Mucosa of rectum (tissue), 2 donors: Measurements from ENCODE around the gene CYBC1.
"Not testable (repeated sequence)": the region's sequence is repeated elsewhere in the genome, so short reads cannot be mapped to it uniquely, and the experiment has no call there.

Experiments
- H3K27ac ChIP-seq, 2 donors: one replicate each; pipeline ENCODE4 v1.7.0; 2013; ENCODE audit warnings: inconsistent platforms in 2 of 2, low read depth in 2 of 2, low read length in 2 of 2
- H3K27me3 ChIP-seq, 2 donors: one replicate each; pipeline ENCODE4 v1.7.0; 2013; ENCODE audit warnings: low read length in 2 of 2; ENCODE audit not compliant: control insufficient read depth in 2 of 2, insufficient read depth in 2 of 2
- H3K36me3 ChIP-seq, 2 donors: one replicate each; pipeline ENCODE4 v1.7.0; 2013; ENCODE audit warnings: low read length in 2 of 2; ENCODE audit not compliant: control insufficient read depth in 2 of 2, insufficient read depth in 2 of 2
- H3K4me1 ChIP-seq, 2 donors: one replicate each; pipeline ENCODE4 v1.7.0; 2013; ENCODE audit warnings: low read length in 2 of 2, mild to moderate bottlenecking in 1 of 2; ENCODE audit not compliant: control insufficient read depth in 2 of 2, insufficient read depth in 2 of 2
- H3K4me3 ChIP-seq, 2 donors: one replicate each; pipeline ENCODE4 v1.7.0; 2013; ENCODE audit warnings: low read length in 2 of 2
- H3K9ac ChIP-seq, 2 donors: one replicate each; pipeline ENCODE4 v1.7.0; 2013; ENCODE audit warnings: low read length in 2 of 2, low read depth in 1 of 2, mild to moderate bottlenecking in 1 of 2
- H3K9me3 ChIP-seq, 2 donors: one replicate each; pipeline ENCODE4 v1.7.0; 2013; ENCODE audit warnings: low read length in 2 of 2; ENCODE audit not compliant: control insufficient read depth in 2 of 2
- donor health status: healthy.
- donor health status: Normal muscosa, but diverticular disease.

Gene CYBC1

DNA sequence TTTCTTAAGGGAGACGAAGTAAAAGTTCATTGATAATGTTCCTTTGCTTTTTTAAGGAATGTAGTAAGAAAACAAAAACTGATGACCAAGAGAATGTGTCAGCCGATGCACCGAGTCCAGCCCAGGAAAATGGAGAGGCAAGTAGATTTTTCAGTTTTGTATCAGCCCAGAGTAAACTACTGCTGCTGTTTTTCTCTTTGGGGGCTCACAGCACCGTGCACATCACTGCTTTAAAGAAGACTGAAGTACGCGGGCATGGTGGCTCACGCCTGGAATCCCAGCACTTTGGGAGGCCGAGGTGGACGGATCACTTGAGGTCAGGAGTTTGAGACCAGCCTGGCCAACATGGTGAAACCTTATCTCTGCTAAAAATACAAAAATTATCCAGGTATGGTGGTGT is 9.4 kb upstream of the CYBC1 start:
- not testable (repeated sequence) for H3K4me3 ChIP-seq, H3K9me3 ChIP-seq, H3K27ac ChIP-seq, H3K9ac ChIP-seq, H3K27me3 ChIP-seq
- peaks cover 19% of the 10 kb centered on the region in 2 donors for H3K4me1 ChIP-seq
- H3K36me3 ChIP-seq: peaks cover 14 to 35% of the 10 kb centered on the region in 2 donors

DNA sequence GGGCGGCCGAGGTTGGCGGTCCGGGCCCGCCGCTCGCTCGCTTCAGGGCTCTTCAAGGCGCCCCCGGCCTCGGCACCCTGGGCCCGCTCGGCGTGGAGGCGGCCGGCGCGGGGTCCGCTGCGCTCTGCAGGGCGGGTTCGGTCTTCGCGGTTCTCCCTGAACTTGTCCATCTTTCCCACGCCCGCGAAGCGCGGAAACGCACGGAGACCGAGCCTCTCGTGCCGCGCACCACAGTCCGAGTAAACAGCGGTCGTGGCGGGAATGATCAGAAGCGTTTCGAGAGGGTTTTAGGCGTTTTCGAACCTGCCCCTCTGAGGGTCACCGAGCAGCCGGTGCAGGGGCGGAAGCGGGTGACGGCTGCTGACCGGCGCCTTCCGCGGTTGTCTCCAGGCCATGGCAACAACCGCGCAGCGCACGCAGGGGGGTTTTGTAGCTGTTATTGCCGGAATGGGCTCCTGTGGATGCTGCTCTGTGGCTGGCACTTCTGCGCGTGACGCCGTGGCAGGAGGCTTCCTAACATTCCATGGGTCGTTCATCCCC is 8.4 kb upstream of the CYBC1 start:
- Histone ChIP-seq H3K27me3 (no peaks in the 10 kb centered on the region), H3K9ac (peak overlapping the region; percentile 77 to 98), H3K4me3 (peak overlapping the region; percentile 77 to 89), H3K4me1 (peaks cover 19% of the 10 kb centered on the region in 2 donors), H3K9me3 (no peaks in the 10 kb centered on the region), H3K36me3 (peaks cover 6 to 25% of the 10 kb centered on the region in 2 donors), H3K27ac (peak overlapping the region; percentile 100)

DNA sequence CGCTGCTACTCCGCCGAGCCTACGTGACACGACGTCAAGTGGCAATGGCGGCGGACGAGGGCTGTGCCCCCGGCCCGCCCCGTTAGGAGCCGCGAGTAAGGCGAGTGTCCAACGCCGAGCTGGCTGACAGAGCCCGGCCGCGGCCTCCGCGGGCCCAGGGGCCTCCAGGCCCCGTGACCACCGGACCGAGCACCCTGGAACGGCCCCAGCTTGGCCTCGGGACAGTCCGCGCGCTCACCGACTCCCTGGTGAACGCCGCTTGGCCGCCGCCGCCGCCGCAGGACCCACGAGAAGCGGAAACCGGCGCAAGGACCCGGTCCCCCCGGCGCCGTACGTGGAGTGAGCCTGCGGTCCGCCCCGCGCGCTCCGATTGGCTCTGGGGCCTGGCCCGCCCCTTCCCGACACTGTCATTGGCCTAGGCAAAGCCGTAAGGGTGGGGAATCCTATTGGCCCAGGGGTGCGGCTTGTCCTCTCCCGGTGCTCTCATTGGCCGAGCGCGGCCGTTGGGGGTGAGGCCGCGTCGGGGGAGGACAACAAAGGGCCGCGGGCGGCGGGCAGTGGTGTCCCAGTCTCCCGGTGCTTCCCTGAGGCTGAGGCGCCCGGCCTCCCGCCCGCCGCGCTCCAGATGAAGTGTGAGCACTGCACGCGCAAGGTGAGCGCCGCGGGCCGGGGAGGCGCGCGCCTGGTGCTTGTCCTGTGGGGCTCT is 7.8 kb upstream of the CYBC1 start, which contains the start of gene NARF:
Gene NARF, plus strand, starts transcription at position 563 of the 706 bp plus-strand sequence. Its CDS starts 63 bp downstream, at position 626.
- H3K4me3 ChIP-seq: peak within 1 kb of the TSS; percentile 77 to 89
- peak within 1 kb of the TSS; percentile 100 for H3K27ac ChIP-seq
- no peaks in the 10 kb centered on the region for H3K27me3 ChIP-seq
- peaks cover 3 to 19% of the 10 kb centered on the region in 2 donors for H3K36me3 ChIP-seq
- no peaks in the 10 kb centered on the region for H3K9me3 ChIP-seq
- H3K9ac ChIP-seq: peak within 1 kb of the TSS; percentile 97 to 98
- peaks cover 19% of the 10 kb centered on the region in 2 donors for H3K4me1 ChIP-seq

DNA sequence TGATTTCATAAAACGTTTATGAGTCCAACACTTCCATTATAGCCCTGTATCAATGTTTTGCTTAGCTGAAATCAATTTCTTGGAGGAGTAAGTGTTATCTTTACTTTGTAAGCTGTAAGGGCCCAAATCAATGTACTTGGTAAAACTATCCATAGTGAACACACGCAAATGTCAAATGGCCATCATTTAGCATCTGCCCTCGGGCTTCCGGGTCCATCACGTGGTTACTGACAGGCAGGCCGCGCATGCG is 7.3 kb upstream of the CYBC1 start:
- Histone ChIP-seq H3K9ac (peak overlapping the region; percentile 97 to 98), H3K27me3 (no peaks in the 10 kb centered on the region), H3K4me1 (peaks cover 19% of the 10 kb centered on the region in 2 donors), H3K27ac (peak overlapping the region; percentile 100), H3K9me3 (no peaks in the 10 kb centered on the region), H3K4me3 (peak overlapping the region; percentile 77 to 89), H3K36me3 (peaks cover 2 to 15% of the 10 kb centered on the region in 2 donors)

DNA sequence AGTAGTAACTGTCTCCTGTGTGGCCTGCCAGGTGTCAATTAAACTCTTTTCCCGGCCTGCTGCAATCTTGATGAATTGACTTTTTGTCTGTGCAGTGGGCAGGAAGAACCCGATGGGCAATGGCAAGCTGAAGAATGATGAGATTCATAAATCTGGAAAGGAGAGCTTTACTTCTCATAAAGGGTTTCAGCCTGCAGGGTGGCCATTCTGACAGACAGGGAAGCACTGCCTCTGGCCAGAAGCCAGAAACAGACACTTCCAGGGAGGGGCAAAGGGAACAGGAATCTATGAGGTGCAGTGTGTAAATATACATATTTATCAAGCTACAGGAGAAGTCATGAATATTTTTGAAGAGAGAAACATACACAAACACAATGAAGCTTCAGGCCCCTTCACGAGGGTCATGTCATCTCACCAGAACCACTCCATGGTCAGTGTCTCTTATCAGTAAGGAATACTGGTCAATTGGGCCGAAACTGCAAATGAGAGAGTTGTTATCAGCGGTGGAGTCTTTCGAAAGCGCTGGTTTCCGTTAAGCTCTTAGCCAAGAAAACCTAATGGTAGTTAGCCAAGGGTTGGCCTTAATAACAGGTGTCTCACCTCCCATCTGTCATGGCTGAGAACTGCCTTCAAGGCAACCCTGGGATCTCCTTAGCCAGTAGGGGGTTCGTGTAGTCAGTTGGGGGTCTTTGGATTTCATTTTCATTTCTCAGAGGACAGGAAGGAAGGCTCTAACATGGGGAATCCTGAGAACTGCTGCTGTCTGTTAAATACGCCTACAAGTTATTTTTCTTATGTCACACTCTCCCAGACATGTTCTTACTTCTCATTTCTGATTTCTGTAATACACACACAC is 6.7 kb upstream of the CYBC1 start:
- no peaks in the 10 kb centered on the region for H3K9me3 ChIP-seq
- H3K4me1 ChIP-seq: peaks cover 19% of the 10 kb centered on the region in 2 donors
- no peaks in the 10 kb centered on the region for H3K27me3 ChIP-seq
- H3K36me3 ChIP-seq: peaks cover 0 to 9% of the 10 kb centered on the region in 2 donors
- peak overlapping the region; percentile 77 to 89 for H3K4me3 ChIP-seq
- peak overlapping the region; percentile 97 to 98 for H3K9ac ChIP-seq
- peak overlapping the region; percentile 100 for H3K27ac ChIP-seq

DNA sequence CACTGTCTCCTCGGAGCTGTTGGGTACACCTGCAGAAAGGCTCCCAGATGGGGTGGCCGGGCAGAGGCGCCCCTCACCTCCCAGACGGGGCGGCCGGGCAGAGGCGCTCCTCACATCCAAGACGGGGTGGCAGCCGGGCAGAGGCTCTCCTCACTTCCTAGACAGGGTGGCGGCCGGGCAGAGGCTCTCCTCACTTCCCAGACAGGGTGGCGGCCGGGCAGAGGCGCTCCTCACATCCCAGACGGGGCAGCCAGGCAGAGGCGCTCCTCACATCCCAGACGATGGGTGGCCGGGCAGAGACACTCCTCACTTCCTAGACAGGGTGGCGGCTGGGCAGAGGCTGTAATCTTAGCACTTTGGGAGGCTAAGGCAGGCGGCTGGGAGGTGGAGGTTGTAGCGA is 3.2 kb upstream of the CYBC1 start:
- not testable (repeated sequence) for H3K27me3 ChIP-seq, H3K9me3 ChIP-seq, H3K9ac ChIP-seq, H3K4me3 ChIP-seq, H3K36me3 ChIP-seq, H3K27ac ChIP-seq
- peaks cover 11 to 18% of the 10 kb centered on the region in 2 donors for H3K4me1 ChIP-seq

DNA sequence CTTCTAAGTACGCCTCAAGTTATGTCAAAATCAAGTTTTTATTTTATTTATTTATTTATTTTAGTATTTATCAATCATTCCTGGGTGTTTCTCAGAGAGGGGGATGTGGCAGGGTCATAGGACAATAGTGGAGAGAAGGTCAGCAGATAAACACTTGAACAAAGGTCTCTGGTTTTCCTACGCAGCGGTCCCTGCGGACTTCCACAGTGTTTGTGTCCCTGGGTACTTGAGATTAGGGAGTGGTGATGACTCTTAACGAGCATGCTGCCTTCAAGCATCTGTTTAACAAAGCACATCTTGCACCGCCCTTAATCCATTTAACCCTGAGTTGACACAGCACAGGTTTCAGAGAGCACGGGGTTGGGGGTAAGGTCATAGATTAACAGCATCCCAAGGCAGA is 2.6 kb upstream of the CYBC1 start:
- peaks cover 11 to 18% of the 10 kb centered on the region in 2 donors for H3K4me1 ChIP-seq
- H3K27me3 ChIP-seq, H3K27ac ChIP-seq, H3K36me3 ChIP-seq, H3K9me3 ChIP-seq, H3K9ac ChIP-seq, H3K4me3 ChIP-seq: not testable (repeated sequence)

DNA sequence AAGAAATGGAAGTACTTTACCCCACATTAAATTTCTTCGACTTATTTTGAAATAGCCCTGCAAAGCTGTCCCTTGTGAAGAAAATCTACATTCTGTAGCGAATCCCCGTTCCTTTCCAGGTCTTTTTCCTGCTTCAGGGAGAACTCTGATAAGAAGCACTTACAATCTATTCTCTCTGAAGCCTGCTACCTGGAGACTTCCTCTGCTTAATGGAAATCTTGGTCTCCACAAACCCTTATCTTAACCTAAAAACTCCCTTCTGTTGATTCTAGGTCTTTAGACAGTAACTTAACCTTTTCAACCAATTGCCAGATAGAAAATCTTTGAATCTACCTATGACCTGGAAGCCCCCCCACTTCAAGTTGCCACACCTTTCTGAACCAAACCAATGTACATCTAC is 1.6 kb upstream of the CYBC1 start:
- peaks cover 3 to 10% of the 10 kb centered on the region in 2 donors for H3K4me1 ChIP-seq
- no peak overlapping the region for H3K4me3 ChIP-seq
- H3K9ac ChIP-seq: no peak overlapping the region
- peaks cover 0 to 2% of the 10 kb centered on the region in 2 donors for H3K36me3 ChIP-seq
- no peaks in the 10 kb centered on the region for H3K9me3 ChIP-seq
- no peaks in the 10 kb centered on the region for H3K27me3 ChIP-seq
- H3K27ac ChIP-seq: no peak overlapping the region

DNA sequence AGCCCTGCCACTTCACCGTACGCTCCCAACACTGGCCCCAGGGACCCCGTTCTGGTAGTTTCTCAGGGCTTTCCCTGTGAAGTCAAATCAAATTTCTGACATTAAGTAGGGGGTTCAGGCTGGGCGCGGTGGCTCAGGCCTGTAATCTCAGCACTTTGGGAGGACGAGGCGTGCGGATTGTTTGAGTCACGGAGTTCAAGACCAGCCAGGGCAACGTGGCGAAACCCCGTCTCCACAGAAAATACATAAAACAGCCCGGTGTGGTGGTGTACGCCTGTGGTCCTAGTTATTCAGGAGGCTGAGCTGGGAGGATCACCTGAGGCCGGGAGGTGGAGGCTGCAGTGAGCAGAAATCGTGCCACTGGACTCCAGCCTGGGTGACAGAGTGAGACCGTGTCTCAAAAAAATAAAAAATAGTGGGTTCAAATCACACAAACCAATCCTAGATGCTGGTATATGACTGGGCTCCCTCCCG is 632 bp downstream of the CYBC1 start:
- Histone ChIP-seq H3K4me1 (peaks cover 0 to 12% of the 10 kb centered on the region in 2 donors), H3K9ac (peak overlapping the region; percentile 76 to 91), H3K36me3 (peaks cover 0 to 8% of the 10 kb centered on the region in 2 donors), H3K27me3 (no peaks in the 10 kb centered on the region), H3K9me3 (no peaks in the 10 kb centered on the region), H3K4me3 (peak overlapping the region; percentile 81 to 94), H3K27ac (peak overlapping the region; percentile 86 to 93)
